K562 (cell line): ENCODE measurements around the gene CALD1. TPM values are rescaled to one million over a fixed set of nuclear protein-coding genes. Genes with fewer than 3 reads are reported as not detected.

Source experiments
- ATAC-seq: fragments of 200-7000 bp; cut with Tn5 transposase; 3 replicates; pipeline ENCODE4 v1.9.1; 2020; ENCODE audit warnings: moderate library complexity
- BruUV-seq: library from RNA; stranded (reverse); fragments of 400-500 nt; replicated peaks from 2 replicates; lab custom pipeline; 2021; lab: Mats Ljungman, UMichigan
- CTCF ChIA-PET: fragments of 300-600 bp; formaldehyde crosslinking; extraction: SDS; loops from one replicate; lab custom pipeline; 2021; ENCODE audit warnings: low intra/inter-chr PET ratio; lab: Yijun Ruan, JAX
- POLR2A ChIA-PET: fragments of 300-600, 350-650 bp; sonication (Branson Sonifier 250); formaldehyde crosslinking; extraction: SDS; loops from one replicate; lab custom pipeline; 2021; ENCODE audit warnings: antibody characterized with exemption, inconsistent platforms; lab: Yijun Ruan, JAX
- DNase-seq, 4 experiments: peaks; one replicate each; pipeline versions ENCODE4 v3.0.0 to v3.0.0-alpha.2; 2011 to 2018; ENCODE audit warnings: low spot score in 3 of 4, mixed read lengths in 3 of 4; ENCODE audit errors: extremely low read depth in 1 of 4
- FAIRE-seq: peaks from 2 replicates; lab custom pipeline; 2011; peaks lifted over from hg19 to GRCh38; lab: Jason Lieb, UNC
- H2AFZ ChIP-seq: 2 replicates; pipeline ENCODE4 v1.6.0; 2011; ENCODE audit warnings: low read depth, low read length, control low read depth, inconsistent platforms
- H3K27ac ChIP-seq: fragments of 200-600 bp; 3 replicates; pipeline ENCODE4 v1.8.0; 2011; ENCODE audit warnings: low read depth, mild to moderate bottlenecking, control low read depth, inconsistent platforms, low read length, moderate library complexity, mixed read lengths; ENCODE audit errors: extremely low read depth
- H3K27me3 ChIP-seq, 2 experiments: fragments of 300-600 bp in 1 of 2; 2 replicates in 1 of 2; 3 replicates in 1 of 2; pipeline versions ENCODE4 v1.6.0 to v1.8.0; 2011; ENCODE audit warnings: inconsistent platforms in 2 of 2, low read length in 2 of 2, mild to moderate bottlenecking in 1 of 2, mixed read lengths in 1 of 2, moderate library complexity in 1 of 2; ENCODE audit not compliant: control insufficient read depth in 2 of 2, insufficient read depth in 2 of 2
- H3K36me3 ChIP-seq: fragments of 300-600 bp; 3 replicates; pipeline ENCODE4 v1.8.0; 2011; ENCODE audit warnings: mild to moderate bottlenecking, low read length, inconsistent platforms; ENCODE audit not compliant: control insufficient read depth, insufficient read depth
- H3K4me1 ChIP-seq, 2 experiments: fragments of 200-600 bp in 1 of 2; replicated peaks in 1 of 2; 2 replicates in 1 of 2; 3 replicates in 1 of 2; pipeline versions ENCODE4 v1.5.1 to v1.8.0; 2011; ENCODE audit warnings: inconsistent platforms in 2 of 2, low read length in 2 of 2, mild to moderate bottlenecking in 1 of 2, mixed read lengths in 1 of 2, moderate library complexity in 1 of 2; ENCODE audit not compliant: control insufficient read depth in 2 of 2, insufficient read depth in 2 of 2
- H3K4me2 ChIP-seq: 2 replicates; pipeline ENCODE4 v1.6.1; 2011; ENCODE audit warnings: low read length, control low read depth, inconsistent platforms, mixed read lengths; ENCODE audit not compliant: insufficient read depth
- H3K4me3 ChIP-seq: fragments of 200-600 bp; sonication (generic), shearing (Covaris generic); 2 replicates; pipeline ENCODE4 v1.5.1; 2016; ENCODE audit warnings: control low read depth, inconsistent platforms
- H3K79me2 ChIP-seq: fragments of 200-600 bp; 3 replicates; pipeline ENCODE4 v1.8.0; 2011; ENCODE audit warnings: low read length, inconsistent platforms; ENCODE audit not compliant: control insufficient read depth, insufficient read depth
- H3K9ac ChIP-seq, 2 experiments: 2 replicates each; pipeline versions ENCODE4 v1.6.0 to v1.6.1; 2011; ENCODE audit warnings: low read depth in 2 of 2, low read length in 2 of 2, control low read depth in 1 of 2, inconsistent platforms in 1 of 2, mild to moderate bottlenecking in 1 of 2, mixed read lengths in 1 of 2; ENCODE audit not compliant: insufficient read depth in 1 of 2
- H3K9me1 ChIP-seq: one replicate; pipeline ENCODE4 v1.6.0; 2011; ENCODE audit warnings: inconsistent platforms, mild to moderate bottlenecking, low read length, moderate library complexity; ENCODE audit not compliant: control insufficient read depth, insufficient read depth
- H3K9me3 ChIP-seq: replicated peaks from 2 replicates; pipeline ENCODE4 v1.5.1; 2011; ENCODE audit warnings: low read depth, low read length, inconsistent platforms; ENCODE audit not compliant: control insufficient read depth, insufficient read depth
- H4K20me1 ChIP-seq: replicated peaks from 2 replicates; pipeline ENCODE4 v1.6.1; 2011; ENCODE audit warnings: low read length, inconsistent platforms, mixed read lengths; ENCODE audit not compliant: control insufficient read depth, insufficient read depth
- HDAC2 ChIP-seq: fragments of 450-650 bp; IDR thresholded peaks from 2 replicates; pipeline ENCODE4 v1.6.1; 2016; ENCODE audit warnings: mild to moderate bottlenecking
- HLTF ChIP-seq: fragments of 450-650 bp; IDR thresholded peaks from 2 replicates; pipeline ENCODE4 v1.6.1; 2016
- NR4A1 ChIP-seq, 2 experiments: fragments of 250-450 bp in 1 of 2; fragments of 450-650 bp in 1 of 2; sonication (Bioruptor Pico) in 1 of 2; IDR thresholded peaks; 2 replicates each; pipeline versions ENCODE4 v1.4.0 to v1.6.1; 2016 to 2020; ENCODE audit warnings: mild to moderate bottlenecking in 2 of 2, missing compliant biosample characterization in 1 of 2, missing genetic modification characterization in 1 of 2, moderate library complexity in 1 of 2
- RBFOX2 ChIP-seq: fragments of 200-400 bp; formaldehyde crosslinking; IDR thresholded peaks from 2 replicates; pipeline ENCODE4 v1.6.1; 2017; ENCODE audit warnings: low read depth, mild to moderate bottlenecking, low read length, moderate library complexity
- RBM17 ChIP-seq: fragments of 200-400 bp; formaldehyde crosslinking; IDR thresholded peaks from 2 replicates; pipeline ENCODE4 v1.6.1; 2017; ENCODE audit warnings: low read depth, mild to moderate bottlenecking, low read length, borderline replicate concordance
- SRSF7 ChIP-seq: fragments of 200-400 bp; formaldehyde crosslinking; optimal IDR thresholded peaks from 2 replicates; pipeline ENCODE3; 2017; ENCODE audit warnings: mild to moderate bottlenecking, low read depth, low read length
- TEAD1 ChIP-seq, 2 experiments: fragments of 450-650 bp in 1 of 2; sonication (generic) in 1 of 2; formaldehyde crosslinking; IDR thresholded peaks; 2 replicates each; pipeline versions ENCODE4 v1.4.0 to v1.8.0; 2020 to 2022; ENCODE audit warnings: mild to moderate bottlenecking in 2 of 2, missing genetic modification reagents in 1 of 2
- TEAD2 ChIP-seq: fragments of 450-650 bp; IDR thresholded peaks from 2 replicates; pipeline ENCODE4 v1.6.1; 2016; ENCODE audit warnings: missing genetic modification characterization, control low read depth, missing compliant biosample characterization
- ZNF76 ChIP-seq: fragments of 250-450 bp; sonication (Bioruptor Pico); IDR thresholded peaks from 2 replicates; pipeline ENCODE4 v1.4.0; 2020; ENCODE audit warnings: mild to moderate bottlenecking, moderate library complexity, borderline replicate concordance
- WGBS: fragments of 100-300 bp; shearing (Covaris generic); methylation state at CpG from one replicate; pipeline ENCODE4 v1.1.6; 2016; ENCODE audit warnings: low coverage, mixed read lengths; ENCODE audit not compliant: insufficient coverage; ENCODE audit errors: missing lambda C conversion rate; 5-methylcytosine and 5-hydroxymethylcytosine counted together
- in situ Hi-C: fragments of 300-500 bp; cut with MboI; formaldehyde crosslinking; loops from 4 replicates; pipeline ENCODE4 v1.15.0; 2018; ENCODE audit warnings: inconsistent platforms, mixed read lengths
- intact Hi-C: fragments of 100-400 bp; cut with micrococcal nuclease; formaldehyde crosslinking; loops from 2 replicates; pipeline ENCODE4 v1.14.2; 2022
- polyA plus RNA-seq, 8 experiments: library from polyadenylated mRNA; depleted of rRNA in 4 of 8; stranded (reverse) in 5 of 8; unstranded in 3 of 8; fragments of >200 nt; fragmentation: Nextera tagmentation in 2 of 8; fragmentation: Illumina TruSeq in 1 of 8; extraction: Ambion mirVana in 2 of 8; extraction: Trizol in 1 of 8; gene quantifications; 2 replicates each; pipeline versions ENCODE4 v1.2.1 to v1.2.3, GENCODE V29; 2011 to 2014; ENCODE audit warnings: inconsistent platforms in 1 of 8, missing spikeins in 1 of 8
- total RNA-seq, 7 experiments: library from RNA; depleted of rRNA in 6 of 7; stranded (reverse); fragments of >200 nt in 6 of 7; fragmentation: Illumina TruSeq in 2 of 7; extraction: Trizol in 2 of 7; gene quantifications; 2 replicates each; pipeline versions ENCODE4 v1.2.1 to v1.2.3, GENCODE V29; 2011 to 2021; ENCODE audit warnings: low replicate concordance in 1 of 7
- TF ChIP-seq, protein P1 (sequence below): fragments of 250-450 bp; sonication (Bioruptor Pico); IDR thresholded peaks from 2 replicates; pipeline ENCODE4 v1.5.0; 2021; ENCODE audit warnings: mild to moderate bottlenecking, moderate library complexity
- TF ChIP-seq, protein P2 (sequence below): IDR thresholded peaks from 3 replicates; pipeline ENCODE4 v1.6.1; 2011; ENCODE audit warnings: borderline replicate concordance, mild to moderate bottlenecking; ENCODE audit not compliant: insufficient read length, insufficient read depth
- TF ChIP-seq, protein P3 (sequence below): conservative IDR thresholded peaks from 2 replicates; pipeline ENCODE4 v1.6.1; 2011; ENCODE audit warnings: low read depth, mild to moderate bottlenecking, low read length; ENCODE audit not compliant: control insufficient read depth

Gene CALD1
- total and polyA plus RNA-seq, 9 of the 15 experiments (the other 6 are each of a cell fraction or from before 2014, with no cell fraction given), result 0.40 TPM; not detected in 8

- Histone ChIP-seq H3K27ac (no peak overlapping the region), H3K4me1 (peaks cover 0 to 6% of the 10 kb centered on the region in 2 experiments; a peak in 2 of 5 replicates), H3K27me3 (peaks cover 9 to 10% of the 10 kb centered on the region in 2 experiments), H3K36me3 (no peaks in the 10 kb centered on the region)
- BruUV-seq, result no TSS peak
- intact Hi-C loops, result no loop called here
- 6% methylated on average over 18 of the region's 18 CpGs for WGBS
- POLR2A ChIA-PET, result interaction anchor here (1.0 kb wide), 1 partner anchor 14 kb away, joined by 3 read pairs; no protein-coding TSS in a partner anchor
- TF ChIP-seq HDAC2, result no peak
- TF ChIP-seq, protein P1, sequence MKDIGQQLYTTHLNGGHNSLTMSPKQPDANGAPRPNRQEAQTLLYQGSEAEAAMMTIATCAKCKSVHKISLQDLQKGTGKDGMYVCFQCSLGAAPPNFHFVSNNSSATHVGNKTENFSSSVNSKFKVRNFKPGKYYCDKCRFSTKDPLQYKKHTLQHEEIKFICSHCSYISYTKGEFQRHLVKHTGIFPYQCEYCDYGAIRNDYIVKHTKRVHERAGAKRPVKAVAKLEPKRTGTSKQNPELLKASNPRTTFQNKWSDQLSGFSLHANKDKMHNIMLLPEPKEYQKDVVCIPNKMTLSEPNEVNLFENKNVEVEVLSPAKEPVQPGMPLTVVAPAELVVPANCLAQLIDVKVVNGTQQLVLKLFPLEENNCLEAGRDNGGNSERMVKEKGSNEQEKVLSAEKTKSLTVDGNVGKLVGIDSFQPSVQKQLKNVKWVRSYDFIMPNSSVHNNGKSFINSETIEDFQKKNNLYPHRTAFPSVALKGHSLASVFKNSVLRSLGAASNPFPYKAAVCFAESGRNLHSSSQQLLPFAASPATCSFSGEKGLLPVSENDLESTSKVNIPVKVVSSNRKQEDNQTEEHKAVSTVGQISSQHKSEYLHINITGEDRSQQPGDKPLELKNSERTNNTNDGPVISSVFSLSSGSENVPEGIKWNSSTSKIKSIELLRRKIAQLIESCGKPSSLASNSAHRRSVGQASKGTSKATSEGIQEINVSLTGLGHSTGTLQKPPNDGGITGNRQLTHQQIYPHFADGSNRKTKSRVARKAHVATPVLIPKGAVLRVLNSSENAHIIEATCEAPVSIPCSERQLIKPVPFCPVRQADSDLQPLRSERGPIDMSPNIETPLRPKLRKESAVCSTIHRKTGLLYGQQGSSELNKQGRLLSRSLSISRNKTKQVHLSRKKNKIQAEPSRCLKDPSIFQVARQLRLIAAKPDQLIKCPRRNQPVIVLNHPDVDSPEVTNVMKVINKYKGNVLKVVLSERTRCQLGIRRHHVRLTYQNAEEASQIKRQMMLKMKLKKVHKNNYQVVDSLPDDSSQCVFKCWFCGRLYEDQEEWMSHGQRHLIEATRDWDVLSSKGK, result no peak
- TF ChIP-seq HLTF, result no peak
- TF ChIP-seq TEAD1 (CRISPR knock-in tag; IDR thresholded peaks at IDR 0.05), result no peak
- TF ChIP-seq NR4A1 (CRISPR knock-in tag; IDR thresholded peaks at IDR 0.05), result no peak
- TF ChIP-seq NR4A1 (tag; IDR thresholded peaks at IDR 0.05), result no peak
- TF ChIP-seq ZNF76 (CRISPR knock-in tag), result no peak
- TF ChIP-seq SRSF7, result no peak
- no peak for TF ChIP-seq RBFOX2
- TF ChIP-seq, protein P2, sequence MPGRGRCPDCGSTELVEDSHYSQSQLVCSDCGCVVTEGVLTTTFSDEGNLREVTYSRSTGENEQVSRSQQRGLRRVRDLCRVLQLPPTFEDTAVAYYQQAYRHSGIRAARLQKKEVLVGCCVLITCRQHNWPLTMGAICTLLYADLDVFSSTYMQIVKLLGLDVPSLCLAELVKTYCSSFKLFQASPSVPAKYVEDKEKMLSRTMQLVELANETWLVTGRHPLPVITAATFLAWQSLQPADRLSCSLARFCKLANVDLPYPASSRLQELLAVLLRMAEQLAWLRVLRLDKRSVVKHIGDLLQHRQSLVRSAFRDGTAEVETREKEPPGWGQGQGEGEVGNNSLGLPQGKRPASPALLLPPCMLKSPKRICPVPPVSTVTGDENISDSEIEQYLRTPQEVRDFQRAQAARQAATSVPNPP, result no peak
- TF ChIP-seq, protein P3, sequence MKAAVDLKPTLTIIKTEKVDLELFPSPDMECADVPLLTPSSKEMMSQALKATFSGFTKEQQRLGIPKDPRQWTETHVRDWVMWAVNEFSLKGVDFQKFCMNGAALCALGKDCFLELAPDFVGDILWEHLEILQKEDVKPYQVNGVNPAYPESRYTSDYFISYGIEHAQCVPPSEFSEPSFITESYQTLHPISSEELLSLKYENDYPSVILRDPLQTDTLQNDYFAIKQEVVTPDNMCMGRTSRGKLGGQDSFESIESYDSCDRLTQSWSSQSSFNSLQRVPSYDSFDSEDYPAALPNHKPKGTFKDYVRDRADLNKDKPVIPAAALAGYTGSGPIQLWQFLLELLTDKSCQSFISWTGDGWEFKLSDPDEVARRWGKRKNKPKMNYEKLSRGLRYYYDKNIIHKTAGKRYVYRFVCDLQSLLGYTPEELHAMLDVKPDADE, result no peak
- TF ChIP-seq RBM17, result no peak
- TF ChIP-seq TEAD2 (tag), result no peak
- TF ChIP-seq, all 486 proteins: peak for 0
- no peaks in the 10 kb centered on the region for H3K79me2 ChIP-seq
- no peak for DNase-seq
- no peaks in the 10 kb centered on the region for H3K9me3 ChIP-seq
- no peak for FAIRE-seq
- CTCF ChIA-PET, result no interaction called here
- no peaks in the 10 kb centered on the region for H3K9me1 ChIP-seq
- H3K9ac ChIP-seq, result no peak overlapping the region; a peak in 1 of 4 replicates
- no peak for ATAC-seq
- no peak overlapping the region; the same call in 1 of the 2 replicates for H3K4me2 ChIP-seq
- no peaks in the 10 kb centered on the region for H4K20me1 ChIP-seq
- in situ Hi-C loops, result no loop called here
- no peak overlapping the region for H3K4me3 ChIP-seq
- H2AFZ ChIP-seq, result peak overlapping the region; percentile 7; the same call in 1 of the 2 replicates
These were observed 149.1 kb downstream of the CALD1 start for GRCh38 chr7:134928554-134928953.
